K562 (cell line): Measurements from ENCODE around the gene CUL5. TPM values are rescaled to one million over a fixed set of nuclear protein-coding genes. Genes with fewer than 3 reads are reported as not detected.

Experiments used
- ARID1B ChIP-seq: fragments of 450-650 bp; IDR thresholded peaks from 2 replicates; pipeline ENCODE4 v1.6.1; 2016; ENCODE audit warnings: antibody characterized with exemption, mild to moderate bottlenecking, inconsistent platforms
- BHLHE40 ChIP-seq: IDR thresholded peaks from 2 replicates; pipeline ENCODE4 v1.6.1; 2011; ENCODE audit warnings: low read length, improper control_type of control experiment
- CC2D1A ChIP-seq: fragments of 450-650 bp; IDR thresholded peaks from 2 replicates; pipeline ENCODE4 v1.6.1; 2017; ENCODE audit warnings: mild to moderate bottlenecking
- CHD2 ChIP-seq: IDR thresholded peaks from 2 replicates; pipeline ENCODE4 v1.6.1; 2011; ENCODE audit warnings: low read depth, low read length
- DPF2 ChIP-seq: fragments of 450-650 bp; IDR thresholded peaks from 2 replicates; pipeline ENCODE4 v1.6.1; 2016
- EHMT2 ChIP-seq: fragments of 450-650 bp; IDR thresholded peaks from 2 replicates; pipeline ENCODE4 v1.6.1; 2018; ENCODE audit warnings: antibody characterized with exemption
- JUND ChIP-seq, 2 experiments: IDR thresholded peaks; 2 replicates in 1 of 2; 3 replicates in 1 of 2; pipeline ENCODE4 v1.6.1; 2011; ENCODE audit warnings: borderline replicate concordance in 2 of 2, low read depth in 2 of 2, low read length in 2 of 2, improper control_type of control experiment in 1 of 2, missing biosample characterization in 1 of 2, missing genetic modification characterization in 1 of 2, missing genetic modification reagents in 1 of 2
- LEF1 ChIP-seq: fragments of 450-650 bp; IDR thresholded peaks from 2 replicates; pipeline ENCODE4 v1.6.1; 2016; ENCODE audit warnings: mild to moderate bottlenecking
- MAFF ChIP-seq: IDR thresholded peaks from 2 replicates; pipeline ENCODE4 v1.6.1; 2012; ENCODE audit warnings: low read length, improper control_type of control experiment
- MAFK ChIP-seq: IDR thresholded peaks from 2 replicates; pipeline ENCODE4 v1.6.1; 2011; ENCODE audit warnings: low read length, improper control_type of control experiment
- MYNN ChIP-seq, 2 experiments: sonication (generic); formaldehyde crosslinking in 1 of 2; IDR thresholded peaks; 2 replicates each; pipeline versions ENCODE4 v1.5.0 to v1.6.1; 2016 to 2020; ENCODE audit warnings: antibody characterized with exemption in 1 of 2, missing genetic modification reagents in 1 of 2
- NFE2 ChIP-seq: IDR thresholded peaks from 2 replicates; pipeline ENCODE4 v1.6.1; 2014; ENCODE audit warnings: antibody characterized with exemption, low read depth
- SMARCA4 ChIP-seq: fragments of 450-650 bp; IDR thresholded peaks from 2 replicates; pipeline ENCODE4 v1.6.1; 2016
- ZBTB1 ChIP-seq: sonication (generic); formaldehyde crosslinking; IDR thresholded peaks from 2 replicates; pipeline ENCODE4 v1.8.1; 2023; ENCODE audit warnings: missing genetic modification reagents, low read depth, mild to moderate bottlenecking, borderline replicate concordance
- ZNF24 ChIP-seq: fragments of 450-650 bp; IDR thresholded peaks from 2 replicates; pipeline ENCODE4 v1.6.1; 2016
- ZNF316 ChIP-seq: fragments of 450-650 bp; IDR thresholded peaks from 2 replicates; pipeline ENCODE4 v1.6.1; 2016
- polyA plus RNA-seq, 8 experiments: library from polyadenylated mRNA; depleted of rRNA in 4 of 8; stranded (reverse) in 5 of 8; unstranded in 3 of 8; fragments of >200 nt; fragmentation: Nextera tagmentation in 2 of 8; fragmentation: Illumina TruSeq in 1 of 8; extraction: Ambion mirVana in 2 of 8; extraction: Trizol in 1 of 8; gene quantifications; 2 replicates each; pipeline versions ENCODE4 v1.2.1 to v1.2.3, GENCODE V29; 2011 to 2014; ENCODE audit warnings: inconsistent platforms in 1 of 8, missing spikeins in 1 of 8
- total RNA-seq, 7 experiments: library from RNA; depleted of rRNA in 6 of 7; stranded (reverse); fragments of >200 nt in 6 of 7; fragmentation: Illumina TruSeq in 2 of 7; extraction: Trizol in 2 of 7; gene quantifications; 2 replicates each; pipeline versions ENCODE4 v1.2.1 to v1.2.3, GENCODE V29; 2011 to 2021; ENCODE audit warnings: low replicate concordance in 1 of 7
- TF ChIP-seq, protein P1 (sequence below): sonication (generic); IDR thresholded peaks from 2 replicates; pipeline ENCODE4 v1.6.1; 2016
- TF ChIP-seq, protein P2 (sequence below): fragments of 450-650 bp; IDR thresholded peaks from 2 replicates; pipeline ENCODE4 v1.6.1; 2016
- TF ChIP-seq, protein P3 (sequence below): fragments of 450-650 bp; IDR thresholded peaks from 2 replicates; pipeline ENCODE4 v1.6.1; 2016; ENCODE audit warnings: antibody characterized with exemption
- TF ChIP-seq, protein P4 (sequence below): fragments of 450-650 bp; conservative IDR thresholded peaks from 2 replicates; pipeline ENCODE4 v1.6.1; 2016; ENCODE audit warnings: missing genetic modification characterization, low read depth, mild to moderate bottlenecking, missing compliant biosample characterization, moderate library complexity
- TF ChIP-seq, protein P5 (sequence below), 2 experiments: fragments of 450-650 bp in 1 of 2; sonication (generic) in 1 of 2; formaldehyde crosslinking in 1 of 2; IDR thresholded peaks in 1 of 2; conservative IDR thresholded peaks in 1 of 2; 2 replicates each; pipeline versions ENCODE4 v1.6.1 to v1.8.1; 2016 to 2023; ENCODE audit warnings: mild to moderate bottlenecking in 2 of 2, moderate library complexity in 2 of 2, inconsistent platforms in 1 of 2, missing genetic modification reagents in 1 of 2
- TF ChIP-seq, protein P6 (sequence below): fragments of 250-450 bp; sonication (Bioruptor Pico); IDR thresholded peaks from 2 replicates; pipeline ENCODE4 v1.5.1; 2021; ENCODE audit warnings: mild to moderate bottlenecking

Gene CUL5
- total and polyA plus RNA-seq, 9 of the 15 experiments (the other 6 are each of a cell fraction or from before 2014, with no cell fraction given), result 14.3 to 45.9 (median 23.0) TPM

DNA sequence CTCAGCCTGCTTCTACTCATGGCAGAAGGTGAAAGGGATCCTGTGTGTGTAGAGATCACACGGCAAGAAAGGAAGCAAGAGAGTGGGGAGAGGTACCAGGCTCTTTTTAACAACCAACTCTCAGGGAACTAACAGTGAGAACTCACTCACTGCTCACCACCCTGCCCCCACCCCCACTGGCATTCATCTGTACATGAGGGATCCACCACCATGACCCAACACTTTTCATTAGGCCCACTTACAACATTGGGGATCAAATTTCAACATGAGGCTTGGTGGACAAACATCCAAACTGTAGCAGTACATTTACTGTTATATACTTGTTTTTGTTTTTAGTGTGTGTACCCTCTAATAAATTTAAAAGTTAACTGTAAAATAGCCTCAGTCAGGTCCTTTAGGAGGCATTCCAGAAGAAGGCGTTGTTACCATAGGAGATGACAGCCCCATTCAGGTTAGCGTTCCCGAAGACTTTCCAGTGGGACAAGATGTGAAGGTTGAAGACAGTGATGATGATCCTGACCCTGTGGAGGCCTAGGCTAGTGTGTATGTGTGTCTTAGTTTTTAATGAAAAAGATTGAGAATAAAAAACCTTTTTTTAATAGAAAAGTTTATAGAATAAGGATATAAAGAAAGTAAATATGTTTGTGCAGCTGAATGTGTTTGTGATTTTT lies 11.3 kb downstream of the CUL5 start (continued):
- TF ChIP-seq, protein P1, sequence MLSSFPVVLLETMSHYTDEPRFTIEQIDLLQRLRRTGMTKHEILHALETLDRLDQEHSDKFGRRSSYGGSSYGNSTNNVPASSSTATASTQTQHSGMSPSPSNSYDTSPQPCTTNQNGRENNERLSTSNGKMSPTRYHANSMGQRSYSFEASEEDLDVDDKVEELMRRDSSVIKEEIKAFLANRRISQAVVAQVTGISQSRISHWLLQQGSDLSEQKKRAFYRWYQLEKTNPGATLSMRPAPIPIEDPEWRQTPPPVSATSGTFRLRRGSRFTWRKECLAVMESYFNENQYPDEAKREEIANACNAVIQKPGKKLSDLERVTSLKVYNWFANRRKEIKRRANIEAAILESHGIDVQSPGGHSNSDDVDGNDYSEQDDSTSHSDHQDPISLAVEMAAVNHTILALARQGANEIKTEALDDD, result peak; percentile 58; the same call in 1 of the 2 replicates
- TF ChIP-seq CC2D1A, result peak; percentile 63; the same call in 1 of the 2 replicates
- no peak for TF ChIP-seq BHLHE40
- peak; percentile 54; the same call in 1 of the 2 replicates for TF ChIP-seq MAFK
- TF ChIP-seq JUND (IDR thresholded peaks at IDR 0.05; ENCODE audit: borderline replicate concordance, low read depth, low read length), result 0 out of 2 replicates have a peak, but pooled peaks have one; percentile 22
- TF ChIP-seq JUND (tag; IDR thresholded peaks at IDR 0.05; ENCODE audit: borderline replicate concordance, low read depth, low read length), result no peak
- peak; percentile 52; the same call in 1 of the 2 replicates for TF ChIP-seq SMARCA4
- TF ChIP-seq, protein P2, sequence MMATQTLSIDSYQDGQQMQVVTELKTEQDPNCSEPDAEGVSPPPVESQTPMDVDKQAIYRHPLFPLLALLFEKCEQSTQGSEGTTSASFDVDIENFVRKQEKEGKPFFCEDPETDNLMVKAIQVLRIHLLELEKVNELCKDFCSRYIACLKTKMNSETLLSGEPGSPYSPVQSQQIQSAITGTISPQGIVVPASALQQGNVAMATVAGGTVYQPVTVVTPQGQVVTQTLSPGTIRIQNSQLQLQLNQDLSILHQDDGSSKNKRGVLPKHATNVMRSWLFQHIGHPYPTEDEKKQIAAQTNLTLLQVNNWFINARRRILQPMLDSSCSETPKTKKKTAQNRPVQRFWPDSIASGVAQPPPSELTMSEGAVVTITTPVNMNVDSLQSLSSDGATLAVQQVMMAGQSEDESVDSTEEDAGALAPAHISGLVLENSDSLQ, result peak; percentile 6; the same call in 1 of the 2 replicates
- TF ChIP-seq, protein P3, sequence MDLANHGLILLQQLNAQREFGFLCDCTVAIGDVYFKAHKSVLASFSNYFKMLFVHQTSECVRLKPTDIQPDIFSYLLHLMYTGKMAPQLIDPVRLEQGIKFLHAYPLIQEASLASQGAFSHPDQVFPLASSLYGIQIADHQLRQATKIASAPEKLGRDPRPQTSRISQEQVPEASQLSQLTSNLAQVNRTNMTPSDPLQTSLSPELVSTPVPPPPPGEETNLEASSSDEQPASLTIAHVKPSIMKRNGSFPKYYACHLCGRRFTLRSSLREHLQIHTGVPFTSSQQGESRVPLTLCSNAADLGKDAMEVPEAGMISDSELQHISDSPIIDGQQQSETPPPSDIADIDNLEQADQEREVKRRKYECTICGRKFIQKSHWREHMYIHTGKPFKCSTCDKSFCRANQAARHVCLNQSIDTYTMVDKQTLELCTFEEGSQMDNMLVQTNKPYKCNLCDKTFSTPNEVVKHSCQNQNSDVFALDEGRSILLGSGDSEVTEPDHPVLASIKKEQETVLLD, result peak; percentile 65; the same call in 1 of the 2 replicates
- TF ChIP-seq ZNF24, result no peak
- TF ChIP-seq EHMT2, result peak; percentile 63; the same call in 1 of the 2 replicates
- no peak for TF ChIP-seq ZBTB1
- TF ChIP-seq ZNF316, result peak; percentile 77
- TF ChIP-seq LEF1, result peak; percentile 54; the same call in 1 of the 2 replicates
- TF ChIP-seq NFE2, result peak; percentile 88
- TF ChIP-seq, protein P4, sequence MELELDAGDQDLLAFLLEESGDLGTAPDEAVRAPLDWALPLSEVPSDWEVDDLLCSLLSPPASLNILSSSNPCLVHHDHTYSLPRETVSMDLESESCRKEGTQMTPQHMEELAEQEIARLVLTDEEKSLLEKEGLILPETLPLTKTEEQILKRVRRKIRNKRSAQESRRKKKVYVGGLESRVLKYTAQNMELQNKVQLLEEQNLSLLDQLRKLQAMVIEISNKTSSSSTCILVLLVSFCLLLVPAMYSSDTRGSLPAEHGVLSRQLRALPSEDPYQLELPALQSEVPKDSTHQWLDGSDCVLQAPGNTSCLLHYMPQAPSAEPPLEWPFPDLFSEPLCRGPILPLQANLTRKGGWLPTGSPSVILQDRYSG (tag), result no peak
- TF ChIP-seq DPF2, result peak; percentile 74
- TF ChIP-seq, protein P5, sequence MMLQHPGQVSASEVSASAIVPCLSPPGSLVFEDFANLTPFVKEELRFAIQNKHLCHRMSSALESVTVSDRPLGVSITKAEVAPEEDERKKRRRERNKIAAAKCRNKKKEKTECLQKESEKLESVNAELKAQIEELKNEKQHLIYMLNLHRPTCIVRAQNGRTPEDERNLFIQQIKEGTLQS (IDR thresholded peaks at IDR 0.05), result 0 out of 2 replicates have a peak, but pooled peaks have one; percentile 9
- TF ChIP-seq, protein P5 (CRISPR knock-in tag; conservative IDR thresholded peaks at IDR 0.05), result no peak
- peak; percentile 57; the same call in 1 of the 2 replicates for TF ChIP-seq CHD2
- peak; percentile 56; the same call in 1 of the 2 replicates for TF ChIP-seq MAFF
- TF ChIP-seq MYNN (IDR thresholded peaks at IDR 0.05), result 0 out of 2 replicates have a peak, but pooled peaks have one; percentile 42
- TF ChIP-seq MYNN (CRISPR knock-in tag; IDR thresholded peaks at IDR 0.05), result no peak
- TF ChIP-seq, protein P6, sequence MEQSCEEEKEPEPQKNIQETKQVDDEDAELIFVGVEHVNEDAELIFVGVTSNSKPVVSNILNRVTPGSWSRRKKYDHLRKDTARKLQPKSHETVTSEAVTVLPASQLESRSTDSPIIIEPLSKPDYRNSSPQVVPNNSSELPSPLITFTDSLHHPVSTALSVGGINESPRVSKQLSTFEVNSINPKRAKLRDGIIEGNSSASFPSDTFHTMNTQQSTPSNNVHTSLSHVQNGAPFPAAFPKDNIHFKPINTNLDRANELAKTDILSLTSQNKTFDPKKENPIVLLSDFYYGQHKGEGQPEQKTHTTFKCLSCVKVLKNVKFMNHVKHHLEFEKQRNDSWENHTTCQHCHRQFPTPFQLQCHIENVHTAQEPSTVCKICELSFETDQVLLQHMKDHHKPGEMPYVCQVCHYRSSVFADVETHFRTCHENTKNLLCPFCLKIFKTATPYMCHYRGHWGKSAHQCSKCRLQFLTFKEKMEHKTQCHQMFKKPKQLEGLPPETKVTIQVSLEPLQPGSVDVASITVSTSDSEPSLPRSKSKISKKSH (CRISPR knock-in tag), result no peak
- peak; percentile 57 for TF ChIP-seq ARID1B
